Breast epithelium (tissue), 3 donors: ENCODE measurements around the gene CPHXL2.

ENCODE experiments used
- POLR2A ChIP-seq: fragments of 450-650 bp; IDR thresholded peaks from one replicate; pipeline ENCODE4 v1.6.1; 2016; ENCODE audit warnings: antibody characterized with exemption, mild to moderate bottlenecking, moderate library complexity
- POLR2AphosphoS5 ChIP-seq, 3 donors: sonication (generic); formaldehyde crosslinking; IDR thresholded peaks; one replicate each; pipeline ENCODE4 v1.6.1; 2017; ENCODE audit warnings: antibody characterized with exemption in 3 of 3
- TF ChIP-seq, protein P1 (sequence below), 3 donors: fragments of 450-650 bp; IDR thresholded peaks; one replicate each; pipeline ENCODE4 v1.5.1; 2016 to 2017; ENCODE audit warnings: antibody characterized with exemption in 3 of 3, mild to moderate bottlenecking in 3 of 3, moderate library complexity in 3 of 3

DNA sequence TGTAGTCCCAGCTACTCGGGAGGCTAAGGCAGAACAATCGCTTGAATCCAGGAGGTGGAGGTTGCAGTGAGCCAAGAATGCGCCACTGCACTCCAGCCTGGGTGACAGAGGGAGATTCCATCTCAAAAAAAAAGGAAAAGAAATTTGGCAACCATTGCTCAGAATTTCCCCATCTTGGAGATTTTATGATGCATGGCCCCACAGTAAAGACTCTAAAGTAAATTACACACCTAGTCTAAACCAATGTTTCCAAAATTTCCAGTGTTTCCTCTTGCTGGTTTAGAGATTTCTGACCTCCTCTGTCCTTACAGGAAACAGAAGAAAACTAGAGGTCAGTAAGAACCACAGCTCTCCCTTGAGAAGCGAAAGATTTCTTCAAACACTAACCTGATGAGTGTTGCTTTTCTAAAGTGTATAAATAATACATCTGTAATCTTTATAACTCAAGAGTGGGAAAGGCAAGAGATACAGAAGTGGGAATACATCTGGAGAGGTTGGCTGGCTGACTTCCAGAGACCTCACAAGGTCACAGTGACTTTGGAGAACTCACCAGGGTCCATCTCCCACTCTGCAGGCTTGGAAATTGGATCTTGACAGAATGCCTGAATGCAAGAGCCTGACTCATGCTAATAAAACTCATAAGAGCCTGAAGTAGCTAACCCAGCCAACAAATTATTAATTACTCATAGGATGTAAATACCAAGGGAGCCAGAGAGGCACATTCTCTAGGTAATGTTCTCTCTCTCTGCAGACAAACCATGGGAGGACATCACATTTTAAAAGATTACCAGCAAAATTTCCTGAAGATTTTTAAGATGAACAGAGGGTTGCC is 62.5 kb downstream of the CPHXL2 start:
- no peak for TF ChIP-seq POLR2A
- no peak for TF ChIP-seq POLR2AphosphoS5 (IDR thresholded peaks at IDR 0.05)
- TF ChIP-seq, protein P1, sequence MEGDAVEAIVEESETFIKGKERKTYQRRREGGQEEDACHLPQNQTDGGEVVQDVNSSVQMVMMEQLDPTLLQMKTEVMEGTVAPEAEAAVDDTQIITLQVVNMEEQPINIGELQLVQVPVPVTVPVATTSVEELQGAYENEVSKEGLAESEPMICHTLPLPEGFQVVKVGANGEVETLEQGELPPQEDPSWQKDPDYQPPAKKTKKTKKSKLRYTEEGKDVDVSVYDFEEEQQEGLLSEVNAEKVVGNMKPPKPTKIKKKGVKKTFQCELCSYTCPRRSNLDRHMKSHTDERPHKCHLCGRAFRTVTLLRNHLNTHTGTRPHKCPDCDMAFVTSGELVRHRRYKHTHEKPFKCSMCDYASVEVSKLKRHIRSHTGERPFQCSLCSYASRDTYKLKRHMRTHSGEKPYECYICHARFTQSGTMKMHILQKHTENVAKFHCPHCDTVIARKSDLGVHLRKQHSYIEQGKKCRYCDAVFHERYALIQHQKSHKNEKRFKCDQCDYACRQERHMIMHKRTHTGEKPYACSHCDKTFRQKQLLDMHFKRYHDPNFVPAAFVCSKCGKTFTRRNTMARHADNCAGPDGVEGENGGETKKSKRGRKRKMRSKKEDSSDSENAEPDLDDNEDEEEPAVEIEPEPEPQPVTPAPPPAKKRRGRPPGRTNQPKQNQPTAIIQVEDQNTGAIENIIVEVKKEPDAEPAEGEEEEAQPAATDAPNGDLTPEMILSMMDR (IDR thresholded peaks at IDR 0.05) = no peak
